GM21576 (cell line): ENCODE data around the gene ASAP2.

Experiments used
- ATAC-seq: cut with Tn5 transposase; IDR thresholded peaks from one replicate; pipeline ENCODE4 v1.9.1; 2021; ENCODE audit warnings: mild to moderate bottlenecking, moderate library complexity; ENCODE audit not compliant: unreplicated experiment

The ASAP2 gene

GRCh38 chr2:9230051-9230802 lies 23.6 kb downstream of the ASAP2 start:
- no peak for ATAC-seq

- no peak for ATAC-seq
Measured at GRCh38 chr2:9230881-9231280, 24.3 kb downstream of the ASAP2 start.

GRCh38 chr2:9231291-9232165 lies 24.9 kb downstream of the ASAP2 start:
- no peak for ATAC-seq

GRCh38 chr2:9232166-9232479 lies 25.5 kb downstream of the ASAP2 start:
- no peak for ATAC-seq

- no peak for ATAC-seq
Measured at GRCh38 chr2:9232886-9233285, 26.3 kb downstream of the ASAP2 start.

GRCh38 chr2:9234680-9235146 lies 28.1 kb downstream of the ASAP2 start:
- no peak for ATAC-seq

- no peak for ATAC-seq
Measured at GRCh38 chr2:9235147-9236044, 28.8 kb downstream of the ASAP2 start.

- no peak for ATAC-seq
Measured at GRCh38 chr2:9236045-9236344, 29.4 kb downstream of the ASAP2 start.

- no peak for ATAC-seq
Measured at GRCh38 chr2:9236867-9237266, 30.3 kb downstream of the ASAP2 start.

GRCh38 chr2:9237831-9238230 lies 31.2 kb downstream of the ASAP2 start:
- no peak for ATAC-seq

GRCh38 chr2:9238591-9239326 lies 32.1 kb downstream of the ASAP2 start:
- no peak for ATAC-seq

GRCh38 chr2:9239616-9240015 lies 33.0 kb downstream of the ASAP2 start:
- ATAC-seq: no peak

GRCh38 chr2:9240745-9241144 lies 34.1 kb downstream of the ASAP2 start:
- ATAC-seq: no peak

- no peak for ATAC-seq
Measured at GRCh38 chr2:9241233-9241632, 34.6 kb downstream of the ASAP2 start.

GRCh38 chr2:9243357-9243756 lies 36.7 kb downstream of the ASAP2 start:
- no peak for ATAC-seq

- ATAC-seq: no peak
Measured at GRCh38 chr2:9244985-9245544, 38.5 kb downstream of the ASAP2 start.

- no peak for ATAC-seq
Measured at GRCh38 chr2:9247177-9247576, 40.6 kb downstream of the ASAP2 start.

GRCh38 chr2:9247786-9248185 lies 41.2 kb downstream of the ASAP2 start:
- ATAC-seq: no peak

- no peak for ATAC-seq
Measured at GRCh38 chr2:9248363-9248762, 41.8 kb downstream of the ASAP2 start.

- ATAC-seq: no peak
Measured at GRCh38 chr2:9249020-9249800, 42.6 kb downstream of the ASAP2 start.
